Measurements from ENCODE around the gene CACNA2D4.

Gene CACNA2D4

GRCh38 chr12:1870998-1871917 is 47.2 kb downstream of the CACNA2D4 start:
- H3K4me3 ChIP-seq (ENCODE audit: low read depth, low read length): no peak overlapping the region
- no peak for TF ChIP-seq CTCF (IDR thresholded peaks at IDR 0.05; ENCODE audit: low read depth, low read length, missing control alignments)
- DNase-seq (ENCODE audit: low read depth): no peak
- in situ Hi-C loops (cut with HindIII; ENCODE audit: low sequenced_read_pairs): no loop called here

- H3K4me3 ChIP-seq (ENCODE audit: low read depth, low read length): no peak overlapping the region
- no peak for DNase-seq (ENCODE audit: low read depth)
- in situ Hi-C loops (cut with HindIII; ENCODE audit: low sequenced_read_pairs): no loop called here
- TF ChIP-seq CTCF (IDR thresholded peaks at IDR 0.05; ENCODE audit: low read depth, low read length, missing control alignments): no peak
Measured at GRCh38 chr12:1870086-1870485, 48.4 kb downstream of the CACNA2D4 start.

- TF ChIP-seq CTCF (IDR thresholded peaks at IDR 0.05; ENCODE audit: low read depth, low read length, missing control alignments): no peak
- no peak for DNase-seq (ENCODE audit: low read depth)
- H3K4me3 ChIP-seq (ENCODE audit: low read depth, low read length): no peak overlapping the region
- in situ Hi-C loops (cut with HindIII; ENCODE audit: low sequenced_read_pairs): no loop called here
Measured at GRCh38 chr12:1869145-1869544, 49.3 kb downstream of the CACNA2D4 start.

GRCh38 chr12:1865284-1865866 is 53.1 kb downstream of the CACNA2D4 start:
- H3K4me3 ChIP-seq (ENCODE audit: low read depth, low read length): no peak overlapping the region
- no peak for DNase-seq (ENCODE audit: low read depth)
- in situ Hi-C loops (cut with HindIII; ENCODE audit: low sequenced_read_pairs): no loop called here
- no peak for TF ChIP-seq CTCF (IDR thresholded peaks at IDR 0.05; ENCODE audit: low read depth, low read length, missing control alignments)

- in situ Hi-C loops (cut with HindIII; ENCODE audit: low sequenced_read_pairs): no loop called here
- DNase-seq (ENCODE audit: low read depth): no peak
- H3K4me3 ChIP-seq (ENCODE audit: low read depth, low read length): no peak overlapping the region
- no peak for TF ChIP-seq CTCF (IDR thresholded peaks at IDR 0.05; ENCODE audit: low read depth, low read length, missing control alignments)
Measured at GRCh38 chr12:1864867-1865266, 53.6 kb downstream of the CACNA2D4 start.

- DNase-seq (ENCODE audit: low read depth): no peak
- TF ChIP-seq CTCF (IDR thresholded peaks at IDR 0.05; ENCODE audit: low read depth, low read length, missing control alignments): no peak
- H3K4me3 ChIP-seq (ENCODE audit: low read depth, low read length): no peak overlapping the region
- in situ Hi-C loops (cut with HindIII; ENCODE audit: low sequenced_read_pairs): no loop called here
Measured at GRCh38 chr12:1864456-1864855, 54.0 kb downstream of the CACNA2D4 start.

Measured in astrocyte of the cerebellum (primary cell).